IMR-90 (cell line): ENCODE measurements around the gene PLEKHB2. TPM values are rescaled to one million over a fixed set of nuclear protein-coding genes. Genes with fewer than 3 reads are reported as not detected.

Experiments used
- ATAC-seq: fragments of 200-7000 bp; cut with Tn5 transposase; 2 replicates; pipeline ENCODE4 v1.9.1; 2020; ENCODE audit warnings: low read depth, mild to moderate bottlenecking, moderate library complexity
- BruUV-seq: library from RNA; stranded (reverse); fragments of 400-500 nt; replicated peaks from 2 replicates; lab custom pipeline; 2021; lab: Mats Ljungman, UMichigan
- CTCF ChIA-PET: fragments of 300-600 bp; formaldehyde crosslinking; extraction: SDS; loops from one replicate; lab custom pipeline; 2021; ENCODE audit warnings: antibody characterized with exemption; lab: Yijun Ruan, JAX
- POLR2A ChIA-PET: fragments of 300-600 bp; sonication (Branson Sonifier 250); formaldehyde crosslinking; loops from one replicate; lab custom pipeline; 2022; ENCODE audit warnings: antibody characterized with exemption; ENCODE audit not compliant: unreplicated experiment; lab: Charles Lee
- DNase-seq: peaks from one replicate; pipeline ENCODE4 v3.0.0; 2013
- H2AFZ ChIP-seq: replicated peaks from 2 replicates; pipeline ENCODE3; 2013; ENCODE audit warnings: low read length, mild to moderate bottlenecking; ENCODE audit not compliant: poor library complexity
- H2AK5ac ChIP-seq: 2 replicates; pipeline ENCODE4 v1.6.1; 2013; ENCODE audit warnings: low read depth, low read length, inconsistent platforms
- H2AK9ac ChIP-seq: replicated peaks from 2 replicates; pipeline ENCODE3; 2013; ENCODE audit warnings: mild to moderate bottlenecking, low read depth, low read length, moderate library complexity; ENCODE audit not compliant: poor library complexity
- H2BK120ac ChIP-seq: 2 replicates; pipeline ENCODE4 v1.6.1; 2013; ENCODE audit warnings: low read depth, low read length, inconsistent platforms
- H2BK15ac ChIP-seq: 3 replicates; pipeline ENCODE4 v1.6.1; 2013; ENCODE audit warnings: low read depth, low read length, inconsistent platforms
- H2BK20ac ChIP-seq: 2 replicates; pipeline ENCODE4 v1.6.1; 2013; ENCODE audit warnings: low read depth, mild to moderate bottlenecking, inconsistent platforms, low read length, moderate library complexity
- H2BK5ac ChIP-seq: 2 replicates; pipeline ENCODE4 v1.6.1; 2013; ENCODE audit warnings: mild to moderate bottlenecking, low read depth, low read length, inconsistent platforms; ENCODE audit not compliant: poor library complexity, severe bottlenecking
- H3K14ac ChIP-seq: replicated peaks from 2 replicates; pipeline ENCODE4 v1.6.1; 2013; ENCODE audit warnings: low read depth, low read length, inconsistent platforms
- H3K18ac ChIP-seq: 2 replicates; pipeline ENCODE4 v1.6.1; 2013; ENCODE audit warnings: low read depth, low read length, control low read depth
- H3K23ac ChIP-seq: 2 replicates; pipeline ENCODE4 v1.6.1; 2013; ENCODE audit warnings: low read depth, low read length, inconsistent platforms
- H3K27ac ChIP-seq: 2 replicates; pipeline ENCODE4 v1.5.1; 2013; ENCODE audit warnings: mild to moderate bottlenecking, control low read depth, low read length; ENCODE audit not compliant: insufficient read depth
- H3K27me3 ChIP-seq: 2 replicates; pipeline ENCODE4 v1.6.1; 2013; ENCODE audit warnings: low read length; ENCODE audit not compliant: control insufficient read depth, insufficient read depth
- H3K36me3 ChIP-seq: 2 replicates; pipeline ENCODE4 v1.6.1; 2013; ENCODE audit warnings: low read length, mixed read lengths; ENCODE audit not compliant: control insufficient read depth, insufficient read depth
- H3K4ac ChIP-seq: 2 replicates; pipeline ENCODE4 v1.6.1; 2013; ENCODE audit warnings: low read depth, low read length, inconsistent platforms
- H3K4me1 ChIP-seq: 2 replicates; pipeline ENCODE4 v1.6.1; 2013; ENCODE audit warnings: low read length, mixed read lengths; ENCODE audit not compliant: control insufficient read depth, insufficient read depth
- H3K4me2 ChIP-seq: 2 replicates; pipeline ENCODE4 v1.6.1; 2013; ENCODE audit warnings: low read depth, mild to moderate bottlenecking, control low read depth, low read length, moderate library complexity
- H3K4me3 ChIP-seq: 2 replicates; pipeline ENCODE4 v1.5.1; 2013; ENCODE audit warnings: low read depth, mild to moderate bottlenecking, control low read depth, low read length, moderate library complexity; ENCODE audit not compliant: insufficient read depth
- H3K56ac ChIP-seq: 2 replicates; pipeline ENCODE4 v1.6.1; 2013; ENCODE audit warnings: low read length, inconsistent platforms; ENCODE audit not compliant: insufficient read depth; ENCODE audit errors: extremely low read depth
- H3K79me1 ChIP-seq, 2 experiments: 2 replicates each; pipeline ENCODE4 v1.6.1; 2013; ENCODE audit warnings: low read length in 2 of 2, inconsistent platforms in 1 of 2, low read depth in 1 of 2
- H3K9ac ChIP-seq: 2 replicates; pipeline ENCODE4 v1.6.1; 2013; ENCODE audit warnings: low read depth, low read length, control low read depth
- H3K9me1 ChIP-seq: 2 replicates; pipeline ENCODE4 v1.6.1; 2013; ENCODE audit warnings: low read length, inconsistent platforms; ENCODE audit not compliant: insufficient read depth
- H3K9me3 ChIP-seq: 2 replicates; pipeline ENCODE4 v1.6.1; 2013; ENCODE audit warnings: low read length; ENCODE audit not compliant: control insufficient read depth, insufficient read depth
- H4K20me1 ChIP-seq: 2 replicates; pipeline ENCODE4 v1.6.1; 2013; ENCODE audit warnings: low read length, inconsistent platforms; ENCODE audit not compliant: insufficient read depth
- H4K5ac ChIP-seq: 2 replicates; pipeline ENCODE4 v1.6.1; 2013; ENCODE audit warnings: mild to moderate bottlenecking, low read depth, low read length, control low read depth
- H4K8ac ChIP-seq, 2 experiments: 2 replicates each; pipeline ENCODE4 v1.6.1; 2013; ENCODE audit warnings: low read depth in 2 of 2, low read length in 2 of 2, control low read depth in 1 of 2, inconsistent platforms in 1 of 2
- H4K91ac ChIP-seq: 2 replicates; pipeline ENCODE4 v1.6.1; 2013; ENCODE audit warnings: low read depth, low read length, inconsistent platforms; ENCODE audit not compliant: insufficient read depth
- BHLHE40 ChIP-seq: fragments of 150-350 bp; IDR thresholded peaks from 2 replicates; pipeline ENCODE4 v1.6.1; 2016; ENCODE audit warnings: mild to moderate bottlenecking, low read depth, low read length
- CEBPB ChIP-seq: IDR thresholded peaks from 2 replicates; pipeline ENCODE4 v1.6.1; 2012; ENCODE audit warnings: low read depth, low read length, improper control_type of control experiment
- CHD1 ChIP-seq: IDR thresholded peaks from 2 replicates; pipeline ENCODE4 v1.6.1; 2012; ENCODE audit warnings: low read depth, low read length, improper control_type of control experiment
- FOS ChIP-seq: fragments of 150-350 bp; IDR thresholded peaks from 2 replicates; pipeline ENCODE4 v1.6.1; 2016; ENCODE audit warnings: low read depth, low read length
- MAFK ChIP-seq: IDR thresholded peaks from 2 replicates; pipeline ENCODE4 v1.6.1; 2012; ENCODE audit warnings: low read depth, low read length, improper control_type of control experiment
- MAZ ChIP-seq: IDR thresholded peaks from 2 replicates; pipeline ENCODE4 v1.6.1; 2012; ENCODE audit warnings: low read depth, mild to moderate bottlenecking, low read length, improper control_type of control experiment, moderate library complexity, borderline replicate concordance
- MXI1 ChIP-seq: IDR thresholded peaks from 2 replicates; pipeline ENCODE4 v1.6.1; 2012; ENCODE audit warnings: low read depth, mild to moderate bottlenecking, low read length, moderate library complexity, borderline replicate concordance
- NFE2L2 ChIP-seq: fragments of 150-350 bp; IDR thresholded peaks from 2 replicates; pipeline ENCODE4 v1.6.1; 2016; ENCODE audit warnings: low read depth, mild to moderate bottlenecking, low read length
- POLR2A ChIP-seq: IDR thresholded peaks from 2 replicates; pipeline ENCODE4 v1.6.1; 2012; ENCODE audit warnings: mild to moderate bottlenecking, low read depth, low read length
- RAD21 ChIP-seq: IDR thresholded peaks from 2 replicates; pipeline ENCODE4 v1.6.1; 2012; ENCODE audit warnings: low read length, improper control_type of control experiment
- RCOR1 ChIP-seq: IDR thresholded peaks from 2 replicates; pipeline ENCODE4 v1.6.1; 2012; ENCODE audit warnings: mild to moderate bottlenecking, low read length, improper control_type of control experiment; ENCODE audit not compliant: insufficient replicate concordance
- RFX5 ChIP-seq: IDR thresholded peaks from 2 replicates; pipeline ENCODE4 v1.8.0; 2012; ENCODE audit warnings: low read depth, mild to moderate bottlenecking, low read length, moderate library complexity
- SMC3 ChIP-seq: fragments of 150-350 bp; IDR thresholded peaks from 2 replicates; pipeline ENCODE4 v1.6.1; 2016; ENCODE audit warnings: low read depth, mild to moderate bottlenecking, antibody characterized with exemption, low read length, moderate library complexity
- WGBS, 2 experiments: methylation state at CpG; one replicate each; pipeline versions ENCODE4 v1.1.5 to v1.1.7; 2013; ENCODE audit warnings: missing lambda C conversion rate in 2 of 2; ENCODE audit not compliant: insufficient read length in 1 of 2; ENCODE audit errors: extremely low coverage in 2 of 2; 5-methylcytosine and 5-hydroxymethylcytosine counted together
- dilution Hi-C: fragments of 300-500 bp; cut with HindIII; formaldehyde crosslinking; loops from one replicate; pipeline ENCODE4 v1.14.3; 2018; ENCODE audit warnings: low sequenced_read_pairs; ENCODE audit not compliant: unreplicated experiment
- in situ Hi-C: fragments of 300-500 bp; cut with MboI; formaldehyde crosslinking; loops from 3 replicates; pipeline ENCODE4 v1.14.3; 2019; ENCODE audit warnings: low sequenced_read_pairs, inconsistent platforms, mixed read lengths
- intact Hi-C: fragments of 100-400 bp; cut with micrococcal nuclease; formaldehyde crosslinking; loops from 2 replicates; pipeline ENCODE4 v1.10.0; 2022
- polyA plus RNA-seq, 3 experiments: library from polyadenylated mRNA; depleted of rRNA; stranded (reverse); fragments of >200 nt; gene quantifications; 2 replicates each; pipeline ENCODE4 v1.2.3, GENCODE V29; 2012; ENCODE audit warnings: low replicate concordance in 1 of 3
- total RNA-seq: library from RNA; depleted of rRNA; stranded (reverse); fragments of >200 nt; gene quantifications from 2 replicates; pipeline ENCODE4 v1.2.3, GENCODE V29; 2012
- TF ChIP-seq, protein P1 (sequence below): fragments of 150-350 bp; IDR thresholded peaks from 2 replicates; pipeline ENCODE4 v1.6.1; 2016; ENCODE audit warnings: low read depth, mild to moderate bottlenecking, low read length, moderate library complexity, borderline replicate concordance
- TF ChIP-seq, protein P2 (sequence below): conservative IDR thresholded peaks from 2 replicates; pipeline ENCODE4 v1.5.1; 2012; ENCODE audit warnings: mild to moderate bottlenecking, low read depth, low read length, improper control_type of control experiment
- TF ChIP-seq, protein P3 (sequence below): fragments of 150-350 bp; IDR thresholded peaks from 2 replicates; pipeline ENCODE4 v1.6.1; 2017; ENCODE audit warnings: mild to moderate bottlenecking, antibody characterized with exemption, low read length, low read depth

The PLEKHB2 gene
- total and polyA plus RNA-seq, 2 of the 4 experiments (the other 2 are of a cell fraction), result 62.9 to 82.1 TPM

DNA sequence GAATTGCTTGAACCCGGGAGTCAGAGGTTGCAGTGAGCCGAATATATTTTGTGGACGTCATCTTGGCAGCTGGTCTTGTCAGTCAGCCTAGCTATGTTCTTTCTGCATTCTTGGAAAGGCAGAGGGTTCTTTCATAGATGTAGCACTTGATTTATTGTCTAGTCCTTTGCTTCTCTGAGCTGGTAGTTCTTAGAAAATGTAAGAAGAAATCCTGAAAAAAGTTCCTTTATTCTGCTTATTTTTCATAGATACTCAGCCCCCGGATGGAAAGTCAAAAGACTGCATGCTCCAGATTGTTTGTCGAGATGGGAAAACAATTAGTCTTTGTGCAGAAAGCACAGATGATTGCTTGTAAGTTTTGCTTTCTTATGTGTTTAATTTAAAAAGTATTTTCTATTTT lies 21.3 kb downstream of the PLEKHB2 start:
- no peak overlapping the region for H2BK15ac ChIP-seq
- H3K4me2 ChIP-seq, result no peak overlapping the region
- no peak for ATAC-seq
- H3K14ac ChIP-seq, result no peak overlapping the region
- no TSS peak for BruUV-seq
- peaks cover 24 to 31% of the 10 kb centered on the region in 2 experiments for H3K79me1 ChIP-seq
- H4K20me1 ChIP-seq, result peaks cover 4% of the 10 kb centered on the region; the same call in 1 of the 2 replicates
- dilution Hi-C loops (no loop called here), in situ Hi-C loops (no loop called here), intact Hi-C loops (no loop called here)
- H3K56ac ChIP-seq, result no peak overlapping the region
- no peaks in the 10 kb centered on the region for H3K27me3 ChIP-seq
- ChIA-PET CTCF (interaction anchor here (1.5 kb wide), 1 partner anchor 8 kb away, joined by 3 read pairs; no protein-coding TSS in a partner anchor), POLR2A (no interaction called here)
- no peak overlapping the region for H3K18ac ChIP-seq
- no peak overlapping the region for H2AFZ ChIP-seq
- peaks cover 6% of the 10 kb centered on the region; the same call in 1 of the 2 replicates for H3K9me1 ChIP-seq
- TF ChIP-seq POLR2A, result no peak
- TF ChIP-seq NFE2L2, result no peak
- TF ChIP-seq, protein P1, sequence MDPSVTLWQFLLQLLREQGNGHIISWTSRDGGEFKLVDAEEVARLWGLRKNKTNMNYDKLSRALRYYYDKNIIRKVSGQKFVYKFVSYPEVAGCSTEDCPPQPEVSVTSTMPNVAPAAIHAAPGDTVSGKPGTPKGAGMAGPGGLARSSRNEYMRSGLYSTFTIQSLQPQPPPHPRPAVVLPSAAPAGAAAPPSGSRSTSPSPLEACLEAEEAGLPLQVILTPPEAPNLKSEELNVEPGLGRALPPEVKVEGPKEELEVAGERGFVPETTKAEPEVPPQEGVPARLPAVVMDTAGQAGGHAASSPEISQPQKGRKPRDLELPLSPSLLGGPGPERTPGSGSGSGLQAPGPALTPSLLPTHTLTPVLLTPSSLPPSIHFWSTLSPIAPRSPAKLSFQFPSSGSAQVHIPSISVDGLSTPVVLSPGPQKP, result no peak
- TF ChIP-seq SMC3, result no peak
- TF ChIP-seq CHD1, result no peak
- no peak for TF ChIP-seq BHLHE40
- no peak for TF ChIP-seq FOS
- TF ChIP-seq MXI1, result no peak
- TF ChIP-seq RAD21, result no peak
- TF ChIP-seq, protein P2, sequence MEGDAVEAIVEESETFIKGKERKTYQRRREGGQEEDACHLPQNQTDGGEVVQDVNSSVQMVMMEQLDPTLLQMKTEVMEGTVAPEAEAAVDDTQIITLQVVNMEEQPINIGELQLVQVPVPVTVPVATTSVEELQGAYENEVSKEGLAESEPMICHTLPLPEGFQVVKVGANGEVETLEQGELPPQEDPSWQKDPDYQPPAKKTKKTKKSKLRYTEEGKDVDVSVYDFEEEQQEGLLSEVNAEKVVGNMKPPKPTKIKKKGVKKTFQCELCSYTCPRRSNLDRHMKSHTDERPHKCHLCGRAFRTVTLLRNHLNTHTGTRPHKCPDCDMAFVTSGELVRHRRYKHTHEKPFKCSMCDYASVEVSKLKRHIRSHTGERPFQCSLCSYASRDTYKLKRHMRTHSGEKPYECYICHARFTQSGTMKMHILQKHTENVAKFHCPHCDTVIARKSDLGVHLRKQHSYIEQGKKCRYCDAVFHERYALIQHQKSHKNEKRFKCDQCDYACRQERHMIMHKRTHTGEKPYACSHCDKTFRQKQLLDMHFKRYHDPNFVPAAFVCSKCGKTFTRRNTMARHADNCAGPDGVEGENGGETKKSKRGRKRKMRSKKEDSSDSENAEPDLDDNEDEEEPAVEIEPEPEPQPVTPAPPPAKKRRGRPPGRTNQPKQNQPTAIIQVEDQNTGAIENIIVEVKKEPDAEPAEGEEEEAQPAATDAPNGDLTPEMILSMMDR, result no peak
- no peak for TF ChIP-seq MAFK
- TF ChIP-seq, protein P3, sequence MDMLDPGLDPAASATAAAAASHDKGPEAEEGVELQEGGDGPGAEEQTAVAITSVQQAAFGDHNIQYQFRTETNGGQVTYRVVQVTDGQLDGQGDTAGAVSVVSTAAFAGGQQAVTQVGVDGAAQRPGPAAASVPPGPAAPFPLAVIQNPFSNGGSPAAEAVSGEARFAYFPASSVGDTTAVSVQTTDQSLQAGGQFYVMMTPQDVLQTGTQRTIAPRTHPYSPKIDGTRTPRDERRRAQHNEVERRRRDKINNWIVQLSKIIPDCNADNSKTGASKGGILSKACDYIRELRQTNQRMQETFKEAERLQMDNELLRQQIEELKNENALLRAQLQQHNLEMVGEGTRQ, result no peak
- TF ChIP-seq RCOR1, result no peak
- TF ChIP-seq CEBPB, result no peak
- TF ChIP-seq MAZ, result no peak
- no peak for TF ChIP-seq RFX5
- no peaks in the 10 kb centered on the region for H3K9me3 ChIP-seq
- H3K4me3 ChIP-seq, result no peak overlapping the region
- DNase-seq, result no peak
- H3K9ac ChIP-seq, result no peak overlapping the region
- H2AK5ac ChIP-seq, result no peak overlapping the region
- no peak overlapping the region for H4K91ac ChIP-seq
- no peak overlapping the region for H4K5ac ChIP-seq
- H4K8ac ChIP-seq, result no peak overlapping the region
- 100% methylated on average over 1 of the region's 5 CpGs; no CpG with 5 or more reads in 1 of the 2 experiments for WGBS, 2 experiments
- peaks cover 41% of the 10 kb centered on the region for H3K36me3 ChIP-seq
- H2AK9ac ChIP-seq, result no peak overlapping the region
- H3K4me1 ChIP-seq, result no peaks in the 10 kb centered on the region
- H2BK120ac ChIP-seq, result no peak overlapping the region
- H3K4ac ChIP-seq, result no peak overlapping the region
- no peak overlapping the region for H3K23ac ChIP-seq
- H2BK20ac ChIP-seq, result no peak overlapping the region
- no peak overlapping the region for H3K27ac ChIP-seq
- no peak overlapping the region for H2BK5ac ChIP-seq
